HCT116 (cell line): Measurements from ENCODE around the gene CD164. TPM values are rescaled to one million over a fixed set of nuclear protein-coding genes. Genes with fewer than 3 reads are reported as not detected.

Experiments
- ATAC-seq: fragments of 200-7000 bp; cut with Tn5 transposase; 2 replicates; pipeline ENCODE4 v1.9.1; 2020; ENCODE audit warnings: mild to moderate bottlenecking, moderate library complexity
- BruUV-seq: library from RNA; stranded (reverse); fragments of 400-500 nt; replicated peaks from 2 replicates; lab custom pipeline; 2021; lab: Mats Ljungman, UMichigan
- CTCF ChIA-PET: fragments of 300-600 bp; sonication (Branson Sonifier 250); formaldehyde crosslinking; loops from one replicate; lab custom pipeline; 2021; ENCODE audit warnings: antibody characterized with exemption; lab: Charles Lee
- POLR2A ChIA-PET: fragments of 300-600, 350-600 bp; sonication (Branson Sonifier 250); formaldehyde crosslinking; loops from one replicate; lab custom pipeline; 2021; ENCODE audit warnings: antibody characterized with exemption; lab: Charles Lee
- RAD21 ChIA-PET, 2 experiments: fragments of 300-600 bp; sonication (Branson Sonifier 250); formaldehyde crosslinking; loops; one replicate each; lab custom pipeline; 2023; ENCODE audit warnings: low total read pairs in 2 of 2; ENCODE audit not compliant: uncharacterized antibody in 2 of 2, unreplicated experiment in 2 of 2, low non-redundant PET in 1 of 2; lab: Charles Lee
- DNase-seq: peaks from one replicate; pipeline ENCODE4 v3.0.0-alpha.2; 2010; ENCODE audit warnings: low read depth, low spot score
- H2AFZ ChIP-seq: fragments of 200-600 bp; shearing (Covaris generic), sonication (generic); 2 replicates; pipeline ENCODE4 v1.6.1; 2017; ENCODE audit warnings: low read depth, mixed run types, mixed read lengths, antibody characterized with exemption, low read length; ENCODE audit not compliant: poor library complexity, severe bottlenecking
- H3K27ac ChIP-seq: 2 replicates; pipeline ENCODE4 v1.5.1; 2012; ENCODE audit warnings: low read depth, low read length
- H3K27me3 ChIP-seq: fragments of 200-600 bp; sonication (generic); 2 replicates; pipeline ENCODE4 v1.6.1; 2016; ENCODE audit warnings: mixed run types, low read length, mixed read lengths; ENCODE audit not compliant: insufficient read depth
- H3K36me3 ChIP-seq, 2 experiments: fragments of 200-500 bp in 1 of 2; fragments of 200-600 bp in 1 of 2; sonication (Bioruptor generic) in 1 of 2; sonication (generic) in 1 of 2; 2 replicates each; pipeline versions ENCODE4 v1.5.1 to v1.6.1; 2014 to 2016; ENCODE audit warnings: low read length in 2 of 2, inconsistent platforms in 1 of 2, mixed read lengths in 1 of 2, mixed run types in 1 of 2; ENCODE audit not compliant: insufficient read depth in 2 of 2, control insufficient read depth in 1 of 2
- H3K4me1 ChIP-seq, 2 experiments: fragments of 200-600 bp in 1 of 2; sonication (generic) in 1 of 2; 2 replicates each; pipeline versions ENCODE4 v1.5.1 to v1.6.1; 2012 to 2017; ENCODE audit warnings: low read length in 2 of 2, inconsistent platforms in 1 of 2, mild to moderate bottlenecking in 1 of 2, mixed read lengths in 1 of 2, mixed run types in 1 of 2, moderate library complexity in 1 of 2; ENCODE audit not compliant: insufficient read depth in 2 of 2, control insufficient read depth in 1 of 2
- H3K4me2 ChIP-seq: fragments of 200-600 bp; sonication (generic); 2 replicates; pipeline ENCODE4 v1.6.1; 2017; ENCODE audit warnings: mixed run types, low read length, mixed read lengths
- H3K4me3 ChIP-seq, 2 experiments: fragments of 200-600 bp in 1 of 2; sonication (generic) in 1 of 2; replicated peaks in 1 of 2; 2 replicates each; pipeline ENCODE4 v1.5.1; 2011 to 2016; ENCODE audit warnings: low read length in 2 of 2, control low read depth in 1 of 2, low read depth in 1 of 2, mild to moderate bottlenecking in 1 of 2, mixed read lengths in 1 of 2, mixed run types in 1 of 2
- H3K79me2 ChIP-seq: fragments of 200-600 bp; sonication (generic); 2 replicates; pipeline ENCODE4 v1.6.1; 2017; ENCODE audit warnings: mild to moderate bottlenecking, mixed run types, low read length, moderate library complexity, mixed read lengths; ENCODE audit not compliant: insufficient read depth
- H3K9ac ChIP-seq: fragments of 200-600 bp; sonication (generic); 2 replicates; pipeline ENCODE4 v1.6.1; 2016; ENCODE audit warnings: low read length, mixed read lengths
- H3K9me2 ChIP-seq: fragments of 200-600 bp; sonication (generic), shearing (Covaris generic); 2 replicates; pipeline ENCODE4 v1.6.1; 2017; ENCODE audit warnings: mixed run types, mild to moderate bottlenecking, moderate library complexity; ENCODE audit not compliant: insufficient read depth
- H3K9me3 ChIP-seq, 2 experiments: fragments of 200-500 bp in 1 of 2; fragments of 200-600 bp in 1 of 2; sonication (Bioruptor generic) in 1 of 2; sonication (generic) in 1 of 2; 2 replicates each; pipeline ENCODE4 v1.6.1; 2014 to 2017; ENCODE audit warnings: low read length in 2 of 2, mixed read lengths in 2 of 2, inconsistent platforms in 1 of 2, low read depth in 1 of 2, mild to moderate bottlenecking in 1 of 2, mixed run types in 1 of 2, moderate library complexity in 1 of 2; ENCODE audit not compliant: control insufficient read depth in 1 of 2, insufficient read depth in 1 of 2
- H4K20me1 ChIP-seq: fragments of 200-600 bp; sonication (generic), shearing (Covaris generic); 2 replicates; pipeline ENCODE4 v1.6.1; 2017; ENCODE audit warnings: mixed run types, mild to moderate bottlenecking, moderate library complexity; ENCODE audit not compliant: insufficient read depth
- CBX3 ChIP-seq: IDR thresholded peaks from 2 replicates; pipeline ENCODE4 v1.6.1; 2012; ENCODE audit warnings: low read depth
- EGR1 ChIP-seq: IDR thresholded peaks from 2 replicates; pipeline ENCODE4 v1.6.1; 2012; ENCODE audit warnings: low read depth
- JUND ChIP-seq: IDR thresholded peaks from 2 replicates; pipeline ENCODE4 v1.6.1; 2012
- RAD21 ChIP-seq: IDR thresholded peaks from 2 replicates; pipeline ENCODE4 v1.6.1; 2012; ENCODE audit warnings: low read depth, mild to moderate bottlenecking
- SP1 ChIP-seq: IDR thresholded peaks from 2 replicates; pipeline ENCODE4 v1.6.1; 2012; ENCODE audit warnings: low read depth
- SRF ChIP-seq: IDR thresholded peaks from 2 replicates; pipeline ENCODE4 v1.6.1; 2012; ENCODE audit warnings: low read depth
- YY1 ChIP-seq: IDR thresholded peaks from 2 replicates; pipeline ENCODE4 v1.6.1; 2011; ENCODE audit warnings: low read length, low read depth, moderate library complexity, mild to moderate bottlenecking; ENCODE audit not compliant: insufficient replicate concordance; ENCODE audit errors: extremely low read depth
- ZNF274 ChIP-seq: fragments of 200-500 bp; sonication (Bioruptor generic); IDR thresholded peaks from 2 replicates; pipeline ENCODE4 v1.6.1; 2014; ENCODE audit warnings: mild to moderate bottlenecking, low read depth, low read length, inconsistent platforms
- intact Hi-C: fragments of 100-400 bp; cut with micrococcal nuclease; formaldehyde crosslinking; loops from 2 replicates; pipeline ENCODE4 v1.10.0; 2022
- total RNA-seq: library from RNA; stranded (reverse); gene quantifications from one replicate; pipeline ENCODE4 v1.2.1, GENCODE V29; 2021; ENCODE audit not compliant: unreplicated experiment
- TF ChIP-seq, protein P1 (sequence below): IDR thresholded peaks from 2 replicates; pipeline ENCODE4 v1.6.1; 2011; ENCODE audit warnings: mild to moderate bottlenecking, low read length, moderate library complexity; ENCODE audit not compliant: insufficient replicate concordance; ENCODE audit errors: extremely low read depth
- TF ChIP-seq, protein P2 (sequence below), 3 experiments: fragments of 200-600 bp in 1 of 3; sonication (generic) in 1 of 3; IDR thresholded peaks in 2 of 3; conservative IDR thresholded peaks in 1 of 3; 2 replicates each; pipeline ENCODE4 v1.5.1; 2012 to 2017; ENCODE audit warnings: low read depth in 2 of 3, low read length in 2 of 3, antibody characterized with exemption in 1 of 3, borderline replicate concordance in 1 of 3, control low read depth in 1 of 3, mild to moderate bottlenecking in 1 of 3, mixed read lengths in 1 of 3, mixed run types in 1 of 3, moderate library complexity in 1 of 3; ENCODE audit not compliant: insufficient read depth in 1 of 3
- TF ChIP-seq, protein P3 (sequence below): IDR thresholded peaks from 2 replicates; pipeline ENCODE4 v1.6.1; 2012

Gene CD164
- total RNA-seq, 1 experiment from 2014 or later, result 171 TPM

DNA sequence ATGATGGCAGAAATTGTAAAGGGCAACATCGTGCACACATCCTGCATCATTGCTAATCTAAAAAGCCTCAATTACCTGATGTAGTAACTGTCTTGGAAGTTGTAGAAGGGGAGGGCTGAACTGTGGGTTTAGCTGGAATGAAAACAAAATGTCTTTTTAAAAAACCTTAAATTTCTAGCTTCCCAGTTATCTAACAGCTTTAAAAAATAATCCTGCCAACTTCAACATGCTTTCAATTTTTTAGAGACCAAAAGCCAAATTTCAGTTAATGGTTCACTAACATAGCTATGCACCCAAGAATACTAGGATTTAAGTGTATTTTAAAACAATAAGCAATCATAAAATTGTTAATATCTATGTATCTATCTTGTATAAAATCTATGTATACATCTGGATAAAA, 11.9 kb downstream of the CD164 start:
- Histone ChIP-seq H3K27ac (no peak overlapping the region), H4K20me1 (peaks cover 12% of the 10 kb centered on the region), H3K9me3 (no peaks in the 10 kb centered on the region), H3K36me3 (peaks cover 50 to 51% of the 10 kb centered on the region in 2 experiments), H3K4me1 (peaks cover 21 to 34% of the 10 kb centered on the region in 2 experiments), H3K79me2 (peaks cover 84% of the 10 kb centered on the region), H3K9ac (no peak overlapping the region), H3K4me2 (no peak overlapping the region), H3K4me3 (no peak overlapping the region), H3K27me3 (no peaks in the 10 kb centered on the region), H3K9me2 (no peaks in the 10 kb centered on the region), H2AFZ (no peak overlapping the region)
- RAD21 ChIA-PET, result no interaction called here
- CTCF ChIA-PET, result interaction anchor here (1.8 kb wide), 1 partner anchor 13 kb away, joined by 4 read pairs; no protein-coding TSS in a partner anchor
- POLR2A ChIA-PET, result no interaction called here
- BruUV-seq, result no TSS peak
- TF ChIP-seq SRF (no peak), YY1 (no peak), JUND (no peak), EGR1 (no peak), CBX3 (no peak), RAD21 (no peak), SP1 (no peak), ZNF274 (no peak)
- TF ChIP-seq, protein P1, sequence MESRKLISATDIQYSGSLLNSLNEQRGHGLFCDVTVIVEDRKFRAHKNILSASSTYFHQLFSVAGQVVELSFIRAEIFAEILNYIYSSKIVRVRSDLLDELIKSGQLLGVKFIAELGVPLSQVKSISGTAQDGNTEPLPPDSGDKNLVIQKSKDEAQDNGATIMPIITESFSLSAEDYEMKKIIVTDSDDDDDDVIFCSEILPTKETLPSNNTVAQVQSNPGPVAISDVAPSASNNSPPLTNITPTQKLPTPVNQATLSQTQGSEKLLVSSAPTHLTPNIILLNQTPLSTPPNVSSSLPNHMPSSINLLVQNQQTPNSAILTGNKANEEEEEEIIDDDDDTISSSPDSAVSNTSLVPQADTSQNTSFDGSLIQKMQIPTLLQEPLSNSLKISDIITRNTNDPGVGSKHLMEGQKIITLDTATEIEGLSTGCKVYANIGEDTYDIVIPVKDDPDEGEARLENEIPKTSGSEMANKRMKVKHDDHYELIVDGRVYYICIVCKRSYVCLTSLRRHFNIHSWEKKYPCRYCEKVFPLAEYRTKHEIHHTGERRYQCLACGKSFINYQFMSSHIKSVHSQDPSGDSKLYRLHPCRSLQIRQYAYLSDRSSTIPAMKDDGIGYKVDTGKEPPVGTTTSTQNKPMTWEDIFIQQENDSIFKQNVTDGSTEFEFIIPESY, result no peak
- TF ChIP-seq, protein P2, sequence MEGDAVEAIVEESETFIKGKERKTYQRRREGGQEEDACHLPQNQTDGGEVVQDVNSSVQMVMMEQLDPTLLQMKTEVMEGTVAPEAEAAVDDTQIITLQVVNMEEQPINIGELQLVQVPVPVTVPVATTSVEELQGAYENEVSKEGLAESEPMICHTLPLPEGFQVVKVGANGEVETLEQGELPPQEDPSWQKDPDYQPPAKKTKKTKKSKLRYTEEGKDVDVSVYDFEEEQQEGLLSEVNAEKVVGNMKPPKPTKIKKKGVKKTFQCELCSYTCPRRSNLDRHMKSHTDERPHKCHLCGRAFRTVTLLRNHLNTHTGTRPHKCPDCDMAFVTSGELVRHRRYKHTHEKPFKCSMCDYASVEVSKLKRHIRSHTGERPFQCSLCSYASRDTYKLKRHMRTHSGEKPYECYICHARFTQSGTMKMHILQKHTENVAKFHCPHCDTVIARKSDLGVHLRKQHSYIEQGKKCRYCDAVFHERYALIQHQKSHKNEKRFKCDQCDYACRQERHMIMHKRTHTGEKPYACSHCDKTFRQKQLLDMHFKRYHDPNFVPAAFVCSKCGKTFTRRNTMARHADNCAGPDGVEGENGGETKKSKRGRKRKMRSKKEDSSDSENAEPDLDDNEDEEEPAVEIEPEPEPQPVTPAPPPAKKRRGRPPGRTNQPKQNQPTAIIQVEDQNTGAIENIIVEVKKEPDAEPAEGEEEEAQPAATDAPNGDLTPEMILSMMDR (IDR thresholded peaks at IDR 0.05 in 2 of 3, conservative IDR thresholded peaks at IDR 0.05 in 1 of 3; ENCODE audit: borderline replicate concordance in 1 of 3, insufficient read depth in 1 of 3, low read depth in 2 of 3, low read length in 2 of 3), result no peak
- TF ChIP-seq, protein P3, sequence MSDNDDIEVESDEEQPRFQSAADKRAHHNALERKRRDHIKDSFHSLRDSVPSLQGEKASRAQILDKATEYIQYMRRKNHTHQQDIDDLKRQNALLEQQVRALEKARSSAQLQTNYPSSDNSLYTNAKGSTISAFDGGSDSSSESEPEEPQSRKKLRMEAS, result no peak
- ATAC-seq, result no peak
- intact Hi-C loops, result no loop called here
- DNase-seq, result no peak
